HG02642 (cell line): Measurements from ENCODE around the gene PPIL3.
A peak's percentile ranks its signal among the peaks of the same experiment; 100 is the strongest.
"Not testable (repeated sequence)": the region's sequence is repeated elsewhere in the genome, so short reads cannot be mapped to it uniquely, and the experiment has no call there.

Experiments used
- ATAC-seq: cut with Tn5 transposase; IDR thresholded peaks from one replicate; pipeline ENCODE4 v1.9.1; 2021; ENCODE audit warnings: mild to moderate bottlenecking; ENCODE audit not compliant: unreplicated experiment, poor library complexity

Gene PPIL3

GRCh38 chr2:200888704-200889625, at the start of gene PPIL3, which contains the start of gene NIF3L1:
TSS of gene PPIL3 (minus strand) at chr2:200889077. CDS start at chr2:200887615, 1,462 bp downstream.
TSS of gene NIF3L1 (plus strand) at chr2:200889371. CDS start at chr2:200891944, 2,573 bp downstream.
- peak; percentile 91 for ATAC-seq

GRCh38 chr2:200930947-200931626, 42.2 kb upstream of the PPIL3 start:
- no peak for ATAC-seq

- no peak for ATAC-seq
Observed at GRCh38 chr2:200929334-200930249, 40.7 kb upstream of the PPIL3 start.

GRCh38 chr2:200922439-200922838, 33.6 kb upstream of the PPIL3 start:
- no peak for ATAC-seq

- no peak for ATAC-seq
Observed at GRCh38 chr2:200913654-200914053, 24.8 kb upstream of the PPIL3 start.

- ATAC-seq = no peak
Observed at GRCh38 chr2:200909958-200910357, 21.1 kb upstream of the PPIL3 start.

- peak; percentile 47 for ATAC-seq
Observed at GRCh38 chr2:200905618-200906296, 16.9 kb upstream of the PPIL3 start.

- peak; percentile 93 for ATAC-seq
Observed at GRCh38 chr2:200901459-200902072, 12.7 kb upstream of the PPIL3 start.

- ATAC-seq = no peak
Observed at GRCh38 chr2:200899482-200899881, 10.6 kb upstream of the PPIL3 start.

GRCh38 chr2:200881715-200882249, 7.1 kb downstream of the PPIL3 start:
- ATAC-seq = not testable (repeated sequence)

GRCh38 chr2:200878289-200878880, 10.5 kb downstream of the PPIL3 start:
- ATAC-seq = no peak

- ATAC-seq = no peak
Observed at GRCh38 chr2:200877443-200877842, 11.4 kb downstream of the PPIL3 start.

- ATAC-seq = no peak
Observed at GRCh38 chr2:200873560-200873959, 15.3 kb downstream of the PPIL3 start.

- ATAC-seq = no peak
Observed at GRCh38 chr2:200871151-200871550, 17.7 kb downstream of the PPIL3 start.

- no peak for ATAC-seq
Observed at GRCh38 chr2:200869014-200869413, 19.9 kb downstream of the PPIL3 start.

GRCh38 chr2:200864176-200865034, 24.5 kb downstream of the PPIL3 start, which contains the start of gene CLK1:
TSS of gene CLK1 (minus strand) at chr2:200864658. CDS start at chr2:200861862, 2,796 bp downstream.
- ATAC-seq = peak; percentile 87

GRCh38 chr2:200863782-200864175, 25.1 kb downstream of the PPIL3 start:
- peak; percentile 11 for ATAC-seq
